ENCODE results near the gene INTS6. TPM values are rescaled to one million over a fixed set of nuclear protein-coding genes. Genes with fewer than 3 reads are reported as not detected.

INTS6 gene
- total and polyA plus RNA-seq, 11 donors, result 7.7 to 30.2 (median 23.4) TPM

DNA sequence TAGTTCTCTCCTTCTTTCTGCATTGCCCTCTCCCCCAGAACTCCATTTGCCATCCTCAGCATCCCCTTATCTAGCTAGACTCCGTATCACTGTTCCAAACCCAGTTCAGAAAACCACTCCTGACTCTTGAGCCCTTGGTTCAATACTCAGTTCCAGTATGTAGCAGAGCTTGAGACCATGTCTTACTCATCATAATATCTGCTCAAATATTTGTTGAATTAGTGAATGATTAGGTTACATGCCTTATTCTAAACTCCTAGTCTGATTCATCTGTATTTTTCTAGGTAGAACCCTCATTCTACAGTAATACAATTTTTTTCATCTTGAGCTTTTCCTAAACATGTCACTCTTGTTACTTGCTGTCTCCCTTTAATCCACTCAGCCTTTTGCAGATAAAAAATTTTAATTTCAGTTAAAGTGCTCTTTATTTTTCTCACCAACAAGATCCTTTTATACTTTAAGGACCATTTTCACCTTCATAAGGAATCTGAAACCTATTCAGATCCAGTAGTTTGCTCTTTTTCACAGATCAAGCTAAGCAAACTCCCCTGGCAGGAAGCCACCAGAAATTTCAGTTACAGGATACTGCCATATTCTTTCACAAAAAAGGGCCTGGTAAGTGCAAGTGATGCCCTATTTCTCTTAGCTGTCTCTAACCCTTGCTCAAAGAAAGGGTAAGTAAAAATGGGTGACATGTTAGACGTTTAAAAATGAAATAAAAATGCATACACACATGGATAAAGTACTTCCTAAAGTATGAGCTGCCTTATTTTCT lies 23.1 kb upstream of the INTS6 start:
- DNase-seq, result no peak
- H3K27me3 ChIP-seq, result no peaks in the 10 kb centered on the region
- no peaks in the 10 kb centered on the region for H3K9me3 ChIP-seq
- H3K4me1 ChIP-seq, result peaks cover 0 to 6% (median 0%) of the 10 kb centered on the region in 12 donors
- intact Hi-C loops (cut with DNase I), result no loop called here
- H3K27ac ChIP-seq, result no peak overlapping the region
- WGBS, 4 donors, result 50 to 75% (median 68%) methylated on average over 2 of the region's 2 CpGs
- ATAC-seq, result no peak
- H3K36me3 ChIP-seq, result no peaks in the 10 kb centered on the region
- no peak overlapping the region for H3K4me3 ChIP-seq
- TF ChIP-seq CTCF (IDR thresholded peaks at IDR 0.05) (no peak), POLR2A (IDR thresholded peaks at IDR 0.05) (no peak)

DNA sequence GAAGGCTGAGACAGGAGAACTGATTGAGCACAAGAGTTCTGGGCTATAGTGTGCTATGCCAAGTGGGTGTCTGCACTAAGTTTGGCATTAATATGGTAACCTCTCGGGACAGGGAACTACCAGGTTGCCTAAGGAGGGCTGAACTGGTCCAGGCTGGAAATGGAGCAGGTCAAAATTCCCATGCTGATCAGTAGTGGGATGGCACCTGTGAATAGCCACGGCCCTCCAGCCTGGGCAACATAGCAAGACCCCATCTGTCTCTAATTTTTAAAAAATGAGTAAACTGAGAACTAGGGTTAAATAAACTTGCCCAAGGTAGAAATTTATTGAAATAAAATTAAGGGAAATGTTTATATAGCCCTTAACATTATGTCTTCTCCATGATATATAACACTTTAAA lies 17.0 kb upstream of the INTS6 start:
- TF ChIP-seq POLR2A (IDR thresholded peaks at IDR 0.05), result no peak
- ATAC-seq, result no peak
- Histone ChIP-seq H3K27ac (no peak overlapping the region), H3K27me3 (no peaks in the 10 kb centered on the region), H3K9me3 (no peaks in the 10 kb centered on the region), H3K4me1 (no peaks in the 10 kb centered on the region), H3K4me3 (no peak overlapping the region), H3K36me3 (no peaks in the 10 kb centered on the region)
- WGBS, 4 donors, result 95 to 97% (median 95%) methylated on average over 2 of the region's 2 CpGs
- intact Hi-C loops (cut with DNase I), result no loop called here
- DNase-seq, result no peak

DNA sequence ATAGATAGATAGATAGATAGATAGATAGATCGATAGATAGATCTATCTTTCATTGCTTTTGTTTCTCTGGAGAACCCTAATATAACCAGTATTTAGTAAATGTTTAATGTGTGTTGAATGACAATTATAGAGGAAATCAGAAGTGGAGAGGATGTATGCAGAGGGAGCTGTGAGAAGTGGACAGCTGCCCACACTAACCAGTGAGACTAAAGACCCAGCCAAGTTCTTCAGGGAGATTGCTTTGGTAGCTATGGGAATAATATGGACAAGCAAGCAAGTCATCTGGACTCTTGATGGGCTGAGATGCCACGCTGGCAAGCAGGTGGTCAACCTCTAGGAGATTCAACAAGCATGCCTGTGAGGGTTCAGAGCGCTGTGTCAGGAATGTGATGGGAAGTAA lies 14.9 kb upstream of the INTS6 start:
- Histone ChIP-seq H3K36me3 (no peaks in the 10 kb centered on the region), H3K27ac (no peak overlapping the region), H3K9me3 (no peaks in the 10 kb centered on the region), H3K4me3 (no peak overlapping the region), H3K27me3 (no peaks in the 10 kb centered on the region), H3K4me1 (no peaks in the 10 kb centered on the region)
- no peak for DNase-seq
- no peak for TF ChIP-seq POLR2A (IDR thresholded peaks at IDR 0.05)
- no peak for TF ChIP-seq CTCF (IDR thresholded peaks at IDR 0.05)
- WGBS, 4 donors, result 89 to 96% (median 93%) methylated on average over 3 of the region's 3 CpGs
- ATAC-seq, result no peak
- intact Hi-C loops (cut with DNase I), result no loop called here

- ATAC-seq (no peak), DNase-seq (no peak)
- TF ChIP-seq POLR2A (IDR thresholded peaks at IDR 0.05) (no peak), CTCF (IDR thresholded peaks at IDR 0.05) (no peak)
- no peaks in the 10 kb centered on the region for H3K4me1 ChIP-seq
- H3K27me3 ChIP-seq, result no peaks in the 10 kb centered on the region
- H3K36me3 ChIP-seq, result no peaks in the 10 kb centered on the region
- H3K4me3 ChIP-seq, result no peak overlapping the region
- intact Hi-C loops (cut with DNase I), result no loop called here
- H3K27ac ChIP-seq, result no peak overlapping the region
- H3K9me3 ChIP-seq, result no peaks in the 10 kb centered on the region
Measured at GRCh38 chr13:51465124-51465523, 12.3 kb upstream of the INTS6 start.
